Hepatocyte (in vitro differentiated cells): ENCODE measurements around the gene ZFP36.
"Not testable (repeated sequence)": the region's sequence is repeated elsewhere in the genome, so short reads cannot be mapped to it uniquely, and the experiment has no call there.

ENCODE experiments used
- CTCF ChIP-seq: fragments of 200-600 bp; sonication (generic); IDR thresholded peaks from 2 replicates; pipeline ENCODE4 v1.5.1; 2016; ENCODE audit warnings: antibody characterized with exemption, mild to moderate bottlenecking; ENCODE audit not compliant: poor library complexity
- EZH2phosphoT487 ChIP-seq: fragments of 200-600 bp; sonication (generic); IDR thresholded peaks from one replicate; pipeline ENCODE4 v1.6.1; 2018; ENCODE audit warnings: antibody characterized with exemption, mild to moderate bottlenecking, low read depth, moderate library complexity; ENCODE audit not compliant: unreplicated experiment, severe bottlenecking

GRCh38 chr19:39451257-39451656 lies 44.6 kb downstream of the ZFP36 start:
- not testable (repeated sequence) for TF ChIP-seq EZH2phosphoT487, CTCF
